ENCODE results near the gene NR5A1. TPM values are rescaled to one million over a fixed set of nuclear protein-coding genes. Genes with fewer than 3 reads are reported as not detected.

The NR5A1 gene
- total RNA-seq (ENCODE audit: unreplicated experiment): not detected
- long read RNA-seq: 0 reads

- no peak within 1 kb of the TSS for H3K27ac Mint-ChIP-seq (ENCODE audit: unreplicated experiment)
- TF ChIP-seq CTCF (IDR thresholded peaks at IDR 0.05; ENCODE audit: partially characterized antibody, unreplicated experiment): no peak
- no peak for DNase-seq
- H3K36me3 Mint-ChIP-seq (ENCODE audit: unreplicated experiment): no peaks in the 10 kb centered on the region
- peaks cover 3% of the 10 kb centered on the region for H3K4me1 Mint-ChIP-seq (ENCODE audit: low read depth, unreplicated experiment)
- H3K9me3 Mint-ChIP-seq (ENCODE audit: unreplicated experiment): peaks cover 4% of the 10 kb centered on the region
- no peak within 1 kb of the TSS for H3K4me3 Mint-ChIP-seq (ENCODE audit: unreplicated experiment)
- H3K27me3 Mint-ChIP-seq (ENCODE audit: unreplicated experiment): peaks cover 13% of the 10 kb centered on the region
Measured at GRCh38 chr9:124506931-124507879, at the start of gene NR5A1. Gene NR5A1 (minus strand): TSS chr9:124507399. CDS start chr9:124503395, 4,004 bp downstream.

- no peak for DNase-seq
- H3K4me1 Mint-ChIP-seq (ENCODE audit: low read depth, unreplicated experiment): no peaks in the 10 kb centered on the region
- no peaks in the 10 kb centered on the region for H3K27me3 Mint-ChIP-seq (ENCODE audit: unreplicated experiment)
- H3K4me3 Mint-ChIP-seq (ENCODE audit: unreplicated experiment): no peak overlapping the region
- no peaks in the 10 kb centered on the region for H3K36me3 Mint-ChIP-seq (ENCODE audit: unreplicated experiment)
- H3K9me3 Mint-ChIP-seq (ENCODE audit: unreplicated experiment): no peaks in the 10 kb centered on the region
- no peak for TF ChIP-seq CTCF (IDR thresholded peaks at IDR 0.05; ENCODE audit: partially characterized antibody, unreplicated experiment)
- H3K27ac Mint-ChIP-seq (ENCODE audit: unreplicated experiment): no peak overlapping the region
Measured at GRCh38 chr9:124555043-124555442, 47.8 kb upstream of the NR5A1 start.

GRCh38 chr9:124553738-124554137 is 46.5 kb upstream of the NR5A1 start:
- no peaks in the 10 kb centered on the region for H3K4me1 Mint-ChIP-seq (ENCODE audit: low read depth, unreplicated experiment)
- H3K27me3 Mint-ChIP-seq (ENCODE audit: unreplicated experiment): no peaks in the 10 kb centered on the region
- no peak for DNase-seq
- no peak overlapping the region for H3K27ac Mint-ChIP-seq (ENCODE audit: unreplicated experiment)
- H3K4me3 Mint-ChIP-seq (ENCODE audit: unreplicated experiment): no peak overlapping the region
- H3K9me3 Mint-ChIP-seq (ENCODE audit: unreplicated experiment): no peaks in the 10 kb centered on the region
- TF ChIP-seq CTCF (IDR thresholded peaks at IDR 0.05; ENCODE audit: partially characterized antibody, unreplicated experiment): no peak
- H3K36me3 Mint-ChIP-seq (ENCODE audit: unreplicated experiment): no peaks in the 10 kb centered on the region

- TF ChIP-seq CTCF (IDR thresholded peaks at IDR 0.05; ENCODE audit: partially characterized antibody, unreplicated experiment): no peak
- peaks cover 1% of the 10 kb centered on the region for H3K27me3 Mint-ChIP-seq (ENCODE audit: unreplicated experiment)
- no peak for DNase-seq
- no peak overlapping the region for H3K4me3 Mint-ChIP-seq (ENCODE audit: unreplicated experiment)
- no peaks in the 10 kb centered on the region for H3K36me3 Mint-ChIP-seq (ENCODE audit: unreplicated experiment)
- no peaks in the 10 kb centered on the region for H3K9me3 Mint-ChIP-seq (ENCODE audit: unreplicated experiment)
- H3K4me1 Mint-ChIP-seq (ENCODE audit: low read depth, unreplicated experiment): no peaks in the 10 kb centered on the region
- H3K27ac Mint-ChIP-seq (ENCODE audit: unreplicated experiment): no peak overlapping the region
Measured at GRCh38 chr9:124552273-124552605, 45.0 kb upstream of the NR5A1 start.

Data from glutamatergic neuron (in vitro differentiated cells).